ENCODE measurements around the gene PPM1L.
A peak's percentile ranks its signal among the peaks of the same experiment; 100 is the strongest.

PPM1L gene

DNA sequence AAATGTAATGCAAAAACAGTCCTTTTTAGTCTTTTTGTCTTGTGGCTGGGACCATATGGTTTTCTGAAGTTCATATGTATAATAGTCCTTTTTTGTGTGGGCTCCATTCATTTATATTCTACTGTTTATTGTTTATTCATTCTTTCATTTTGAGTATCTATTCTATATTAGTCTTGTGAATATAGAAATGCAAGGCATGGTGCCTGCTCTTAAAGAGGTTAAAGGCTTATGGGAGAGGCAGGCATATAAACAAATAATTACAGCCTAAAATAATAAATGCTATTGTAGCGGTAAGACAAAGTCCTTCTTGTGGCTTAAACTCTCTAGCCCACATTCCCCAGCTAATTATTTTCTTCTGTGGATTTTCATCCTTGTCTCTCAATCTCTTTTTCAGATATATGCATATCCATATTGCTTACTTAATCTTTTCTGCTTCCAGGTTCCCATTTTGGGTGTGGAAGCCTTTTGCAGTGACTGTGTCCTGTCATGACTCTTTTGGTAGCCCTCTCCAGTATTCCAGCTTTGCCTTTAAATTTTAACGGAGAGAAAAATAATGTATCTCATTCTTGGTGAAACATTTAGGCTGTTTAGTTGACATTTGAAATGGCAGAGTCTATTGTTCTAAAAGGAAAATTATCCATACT, 101.6 kb downstream of the PPM1L start:
- DNase-seq = no peak

GRCh38 chr3:160860346-160860745, 104.3 kb downstream of the PPM1L start:
- DNase-seq = no peak

- no peak for DNase-seq
Measured at GRCh38 chr3:160869825-160870224, 113.8 kb downstream of the PPM1L start.

DNA sequence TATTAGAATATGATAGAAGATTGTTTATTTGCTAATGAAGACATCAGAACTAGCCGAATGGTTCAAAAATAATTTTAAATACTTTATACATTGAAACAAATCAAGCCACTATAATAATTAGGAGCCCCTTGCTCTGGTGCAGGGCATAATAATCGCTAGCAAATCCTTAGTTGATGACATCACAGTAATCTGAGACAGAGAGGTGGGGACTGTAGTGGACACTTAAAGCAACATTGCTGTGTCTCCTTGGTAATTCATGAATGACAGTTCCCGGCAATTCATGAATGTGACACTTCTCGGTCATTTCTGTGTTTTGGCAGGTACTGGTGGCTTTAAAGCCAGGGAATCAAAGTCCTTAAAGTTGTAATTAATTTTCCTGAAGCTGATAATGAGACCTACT, 114.3 kb downstream of the PPM1L start:
- DNase-seq = no peak

- no peak for DNase-seq
Measured at GRCh38 chr3:160874736-160875135, 118.7 kb downstream of the PPM1L start.

GRCh38 chr3:160876643-160877042, 120.6 kb downstream of the PPM1L start:
- DNase-seq = no peak

DNA sequence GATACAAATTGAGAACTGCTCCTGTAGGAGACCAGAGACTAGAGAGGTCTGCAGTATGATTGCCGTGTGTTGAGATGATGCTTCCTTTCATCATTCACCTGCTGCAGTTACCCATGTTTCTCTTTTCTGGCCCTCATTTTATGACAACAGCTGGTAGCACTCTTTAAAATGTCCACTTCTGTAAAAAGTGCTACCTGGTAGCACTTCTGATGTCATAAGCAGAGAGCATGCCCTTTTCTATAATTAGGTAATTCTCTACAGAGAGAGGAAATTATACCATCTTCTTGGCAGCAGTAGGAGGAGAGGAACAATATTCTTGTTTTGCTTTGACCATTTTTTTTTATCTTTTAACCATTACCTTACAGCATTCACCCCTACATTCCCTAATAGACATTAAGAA, 123.8 kb downstream of the PPM1L start:
- no peak for DNase-seq

- DNase-seq = no peak
Measured at GRCh38 chr3:160883373-160883772, 127.3 kb downstream of the PPM1L start.

DNA sequence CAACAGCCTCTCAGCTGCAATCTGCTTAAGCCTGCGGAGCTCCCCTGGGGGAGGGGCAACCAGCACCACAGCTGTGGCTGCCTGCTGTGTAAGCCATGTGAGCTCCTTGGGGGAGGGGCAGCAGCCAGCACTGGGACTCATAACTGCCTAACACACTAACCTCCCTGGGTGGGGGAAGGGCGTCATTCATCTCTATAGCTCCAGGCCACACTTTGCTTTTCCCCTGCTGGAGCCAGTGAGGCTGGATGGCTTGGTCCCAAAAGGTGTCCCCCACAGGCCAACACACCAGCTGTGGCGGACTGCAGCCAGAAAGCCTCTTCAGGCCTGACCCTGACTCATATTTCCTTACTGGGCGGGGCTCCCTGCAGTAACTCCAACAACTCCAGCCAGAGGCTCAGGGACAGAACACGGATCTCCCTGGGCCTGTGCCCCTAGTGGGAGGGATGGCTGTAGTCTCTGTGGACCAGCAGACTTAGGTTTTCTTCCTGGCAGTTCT, 129.8 kb downstream of the PPM1L start:
- DNase-seq = no peak

DNA sequence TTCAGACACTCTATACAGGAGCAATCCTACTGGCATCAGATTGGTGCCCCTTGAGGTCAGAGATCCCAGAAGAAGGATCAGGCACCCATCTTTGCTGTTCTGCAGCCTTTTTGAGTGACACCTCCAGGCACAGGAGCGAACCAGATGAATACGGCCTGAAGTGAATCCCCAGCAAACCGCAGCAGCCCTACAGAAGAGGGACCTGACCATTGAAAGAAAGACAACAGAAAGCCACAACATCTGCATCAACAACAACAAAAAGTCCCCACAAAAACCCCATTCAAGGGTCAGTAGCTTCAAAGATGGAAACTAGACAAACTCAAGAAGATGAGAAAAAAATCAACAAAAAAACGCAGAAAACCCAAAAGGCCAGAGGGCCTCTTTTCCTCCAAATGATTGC, 130.4 kb downstream of the PPM1L start:
- no peak for DNase-seq

DNA sequence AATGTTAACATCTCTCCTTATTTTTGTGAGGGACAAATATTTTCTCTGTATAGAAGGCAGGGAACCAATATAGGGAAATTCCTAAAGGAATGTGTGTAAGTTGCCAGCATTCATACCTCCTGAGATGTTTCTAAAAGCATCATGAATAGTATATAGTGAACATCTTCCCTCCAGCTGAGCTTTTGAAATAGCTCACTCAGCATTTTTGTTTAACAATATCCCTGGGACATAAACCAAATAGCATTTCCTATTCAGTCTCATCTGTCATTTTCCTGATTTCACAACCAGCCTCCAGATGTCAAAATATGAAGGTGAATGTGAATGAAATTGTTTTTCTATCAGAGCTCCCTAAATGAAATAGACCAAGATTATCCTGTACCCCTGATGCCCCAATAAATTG, 137.2 kb downstream of the PPM1L start:
- DNase-seq = no peak

DNA sequence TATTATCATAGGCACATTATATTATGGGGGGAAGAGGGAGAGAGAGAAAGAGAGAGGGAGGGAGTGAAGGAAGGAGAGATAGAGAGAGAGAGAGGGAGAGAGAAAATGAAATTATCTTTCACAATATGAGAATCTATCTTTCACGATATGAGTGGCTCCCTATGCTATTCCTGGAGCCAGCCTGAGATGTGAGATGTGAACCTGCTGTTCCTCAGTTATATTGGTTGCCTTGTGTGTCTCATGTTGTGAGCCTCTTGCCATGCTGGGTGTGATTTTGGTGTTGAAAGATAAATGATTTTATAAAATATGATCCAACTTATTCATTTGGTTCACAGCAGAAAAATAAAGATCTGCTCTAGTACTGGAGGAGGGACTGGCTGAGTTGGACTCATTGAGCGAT, 148.7 kb downstream of the PPM1L start:
- DNase-seq = no peak

DNA sequence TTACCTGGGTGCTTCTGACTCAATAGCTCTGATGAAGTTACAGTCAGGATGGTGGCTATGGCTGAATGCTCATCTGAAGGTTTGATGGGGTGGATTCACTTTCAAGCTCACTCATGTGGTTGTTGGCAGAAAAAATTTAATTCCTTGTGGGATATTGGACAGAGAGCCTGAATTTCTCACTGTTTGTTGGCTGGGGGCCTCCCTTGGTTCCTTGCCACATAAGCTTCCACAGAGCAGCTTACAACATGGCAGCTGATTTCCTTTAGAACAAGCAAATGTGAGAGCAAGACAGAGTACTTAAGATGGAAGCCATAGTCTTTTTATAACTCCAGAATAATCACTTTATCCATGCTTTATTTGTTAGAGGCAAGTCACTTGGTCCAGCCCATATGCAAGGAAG, 150.6 kb downstream of the PPM1L start:
- no peak for DNase-seq

- no peak for DNase-seq
Measured at GRCh38 chr3:160909917-160910316, 153.9 kb downstream of the PPM1L start.

- DNase-seq = no peak
Measured at GRCh38 chr3:160911411-160911810, 155.4 kb downstream of the PPM1L start.

DNA sequence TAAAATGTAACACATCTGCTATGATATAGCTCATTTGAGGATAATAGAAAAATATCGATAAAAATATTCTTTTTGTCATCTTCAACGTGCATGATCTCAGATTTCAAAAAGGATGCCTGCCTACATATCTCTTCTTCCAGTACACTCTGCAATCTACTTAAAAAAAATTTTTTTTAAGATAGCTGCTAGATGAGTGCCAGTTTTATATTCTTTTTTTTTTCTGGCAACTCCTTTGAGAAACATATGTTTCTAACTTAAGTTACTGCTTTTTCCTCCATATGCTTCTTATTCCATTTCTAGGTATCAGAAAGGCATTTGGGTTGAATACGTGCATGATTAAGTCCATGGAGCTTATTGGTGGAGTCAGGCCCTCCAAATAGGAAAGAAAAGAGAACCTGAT, 160.4 kb downstream of the PPM1L start:
- DNase-seq = no peak

- no peak for DNase-seq
Measured at GRCh38 chr3:160919942-160920341, 163.9 kb downstream of the PPM1L start.

DNA sequence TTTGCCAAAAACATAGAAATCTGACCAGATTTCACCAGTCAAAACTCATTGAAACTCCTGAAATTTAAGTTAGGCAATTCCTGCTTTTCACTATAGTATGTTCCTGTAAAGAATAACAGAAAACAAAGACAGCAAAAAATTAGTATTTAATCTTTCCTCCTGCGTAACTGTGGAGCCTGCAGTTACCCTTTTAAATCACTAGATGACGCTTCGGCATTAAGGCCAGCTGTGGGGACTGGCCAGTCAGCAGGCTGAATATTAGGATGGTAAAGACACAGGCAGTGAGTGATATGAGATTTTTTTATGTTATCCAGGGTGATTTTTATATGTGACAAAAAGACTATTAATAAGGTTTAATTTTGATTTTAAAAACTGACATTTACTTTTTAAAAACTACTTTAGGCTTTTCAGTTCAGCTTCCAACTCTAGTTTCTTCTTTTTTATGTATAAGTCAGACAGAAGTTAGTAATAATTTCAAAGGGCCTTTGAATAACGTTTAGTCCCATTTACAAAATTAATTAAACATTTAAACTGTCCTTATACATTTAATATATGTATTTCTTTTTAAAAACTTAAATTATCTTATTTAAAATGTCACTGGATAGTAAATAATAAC, 165.1 kb downstream of the PPM1L start:
- peak; percentile 46 for DNase-seq

- no peak for DNase-seq
Measured at GRCh38 chr3:160924776-160925175, 168.7 kb downstream of the PPM1L start.

- DNase-seq = no peak
Measured at GRCh38 chr3:160927620-160928019, 171.6 kb downstream of the PPM1L start.

DNA sequence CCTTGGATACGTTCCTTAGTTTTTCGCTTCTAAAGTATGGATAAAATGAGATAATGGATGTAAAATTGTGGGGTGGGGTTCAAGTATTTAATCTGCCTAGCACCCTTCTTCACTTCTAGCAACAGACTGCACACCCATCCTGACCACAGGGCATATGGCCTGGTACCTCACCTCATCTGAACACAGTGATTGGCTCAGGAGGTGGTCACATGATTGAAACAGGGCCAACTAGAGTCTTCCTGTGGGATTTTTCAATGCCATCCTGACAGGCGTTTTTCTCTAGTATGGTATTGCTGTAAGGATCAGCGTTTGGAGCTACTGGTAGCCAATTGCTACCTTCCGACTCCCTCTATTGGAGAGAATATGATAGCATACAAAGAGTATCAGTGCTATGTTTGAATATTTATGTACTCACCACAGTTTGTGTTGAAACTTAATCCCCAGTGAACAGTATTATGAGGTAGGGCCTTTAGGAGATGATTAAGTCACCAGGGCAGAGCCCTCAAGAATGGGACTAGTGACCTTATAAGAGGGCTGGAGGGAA, 172.2 kb downstream of the PPM1L start:
- peak; percentile 6 for DNase-seq

DNA sequence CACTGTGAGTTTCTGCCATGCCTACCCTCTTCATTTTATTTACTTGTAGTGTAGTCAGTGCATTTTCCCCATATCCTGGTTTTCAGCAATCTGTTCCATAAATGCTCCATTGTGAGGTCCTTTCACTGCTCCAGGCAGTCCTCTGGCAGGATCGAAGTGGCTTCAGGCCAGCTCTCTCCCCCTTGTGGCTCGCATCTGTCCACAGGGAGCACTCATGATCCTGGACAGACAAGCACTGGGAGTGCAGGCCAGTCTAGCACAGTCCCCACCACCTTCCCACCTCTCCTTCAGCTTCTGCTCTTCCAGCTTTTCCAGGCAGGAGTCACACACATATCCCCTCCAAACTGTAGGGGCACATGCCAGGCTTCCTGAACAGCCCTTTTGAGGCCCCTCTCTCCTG, 173.6 kb downstream of the PPM1L start:
- no peak for DNase-seq

DNA sequence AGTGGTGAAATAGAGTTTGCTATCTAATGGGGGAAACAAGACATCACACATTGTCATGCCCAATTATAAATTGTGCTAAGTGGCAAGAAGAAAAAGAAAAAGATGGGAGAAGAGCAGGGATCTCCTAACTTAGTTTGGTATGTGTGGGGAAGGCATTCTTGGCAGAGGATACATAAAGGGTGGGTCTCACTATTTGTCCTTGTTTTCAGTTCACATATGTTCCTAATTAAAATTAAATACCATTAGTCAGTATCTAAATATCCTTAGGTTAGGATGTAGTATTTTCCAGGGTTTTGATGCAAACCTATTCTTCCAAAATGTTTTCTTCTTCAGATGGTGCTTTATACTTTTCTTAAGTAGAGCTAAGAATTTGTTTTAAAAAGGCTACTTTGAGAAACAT, 175.4 kb downstream of the PPM1L start:
- DNase-seq = no peak

DNA sequence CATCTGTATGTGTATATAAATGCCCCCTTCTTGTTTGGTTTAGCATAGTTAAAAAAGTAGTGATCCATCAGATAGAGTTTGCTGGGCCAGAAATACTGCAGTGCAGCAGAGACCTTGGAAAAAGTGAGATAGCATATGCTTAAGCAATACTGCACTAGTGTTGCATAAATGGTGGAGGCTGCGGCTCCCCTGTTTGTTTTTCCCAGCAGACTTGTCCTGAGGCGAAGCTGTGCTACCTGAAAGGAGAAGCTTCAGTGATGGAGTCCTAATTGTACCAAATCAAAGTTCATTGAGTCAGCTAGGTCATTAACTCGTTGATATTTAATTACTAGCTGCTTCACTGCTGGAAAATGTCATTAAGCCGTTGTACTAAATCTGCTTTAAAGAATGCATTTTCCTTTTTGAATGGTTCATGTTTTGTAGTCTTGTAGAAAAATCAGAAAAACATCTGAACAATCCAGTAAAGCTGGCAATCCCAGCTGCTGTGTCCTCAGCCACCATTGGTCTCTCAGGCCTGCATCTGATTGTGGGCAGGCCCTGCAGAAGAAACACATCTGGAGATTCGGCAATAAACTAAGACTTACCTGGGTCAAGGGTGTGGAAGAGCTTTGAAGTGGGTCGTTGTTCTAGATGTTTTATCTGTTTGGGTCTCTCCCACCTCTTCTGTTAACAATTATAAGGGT, 179.5 kb downstream of the PPM1L start:
- DNase-seq = no peak
